ENCODE measurements around the gene TRPM3.

DNA sequence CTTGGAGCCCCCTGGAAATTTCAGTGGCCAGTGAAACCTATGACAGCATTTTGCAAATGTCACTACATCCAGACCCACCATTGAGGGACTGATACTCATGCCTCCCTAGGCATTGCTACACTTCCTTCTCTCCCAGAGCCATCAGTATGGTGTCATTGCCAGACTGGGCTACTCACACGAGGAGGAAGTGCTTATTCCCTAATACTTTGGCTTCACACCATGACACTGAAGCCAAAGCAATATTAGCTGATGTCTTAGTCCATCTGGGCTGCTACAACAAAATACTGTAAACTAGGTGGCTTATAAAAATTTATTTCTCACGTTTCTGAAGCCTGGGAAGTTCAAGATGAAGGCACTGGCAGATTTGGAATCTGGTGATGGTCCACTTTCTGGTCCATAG, 22.6 kb downstream of the TRPM3 start:
- TF ChIP-seq, protein P1, sequence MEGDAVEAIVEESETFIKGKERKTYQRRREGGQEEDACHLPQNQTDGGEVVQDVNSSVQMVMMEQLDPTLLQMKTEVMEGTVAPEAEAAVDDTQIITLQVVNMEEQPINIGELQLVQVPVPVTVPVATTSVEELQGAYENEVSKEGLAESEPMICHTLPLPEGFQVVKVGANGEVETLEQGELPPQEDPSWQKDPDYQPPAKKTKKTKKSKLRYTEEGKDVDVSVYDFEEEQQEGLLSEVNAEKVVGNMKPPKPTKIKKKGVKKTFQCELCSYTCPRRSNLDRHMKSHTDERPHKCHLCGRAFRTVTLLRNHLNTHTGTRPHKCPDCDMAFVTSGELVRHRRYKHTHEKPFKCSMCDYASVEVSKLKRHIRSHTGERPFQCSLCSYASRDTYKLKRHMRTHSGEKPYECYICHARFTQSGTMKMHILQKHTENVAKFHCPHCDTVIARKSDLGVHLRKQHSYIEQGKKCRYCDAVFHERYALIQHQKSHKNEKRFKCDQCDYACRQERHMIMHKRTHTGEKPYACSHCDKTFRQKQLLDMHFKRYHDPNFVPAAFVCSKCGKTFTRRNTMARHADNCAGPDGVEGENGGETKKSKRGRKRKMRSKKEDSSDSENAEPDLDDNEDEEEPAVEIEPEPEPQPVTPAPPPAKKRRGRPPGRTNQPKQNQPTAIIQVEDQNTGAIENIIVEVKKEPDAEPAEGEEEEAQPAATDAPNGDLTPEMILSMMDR (IDR thresholded peaks at IDR 0.05; ENCODE audit: low read length) = no peak
- TF ChIP-seq EZH2 (optimal IDR thresholded peaks at IDR 0.05; ENCODE audit: low read depth, low read length) = no peak
